Mammary epithelial cell (primary cell): Measurements from ENCODE around the gene ILKAP.

ENCODE experiments used
- EZH2 ChIP-seq: IDR thresholded peaks from 2 replicates; pipeline ENCODE4 v1.6.1; 2012; ENCODE audit warnings: low read length, inconsistent platforms, borderline replicate concordance
- TF ChIP-seq, protein P1 (sequence below), 2 donors: IDR thresholded peaks in 1 of 2; conservative IDR thresholded peaks in 1 of 2; 2 replicates each; pipeline ENCODE4 v1.5.1; 2011 to 2012; ENCODE audit warnings: inconsistent platforms in 2 of 2, low read length in 2 of 2, mild to moderate bottlenecking in 2 of 2, control low read depth in 1 of 2, low read depth in 1 of 2; ENCODE audit not compliant: insufficient read depth in 1 of 2; ENCODE audit errors: extremely low read depth in 1 of 2

DNA sequence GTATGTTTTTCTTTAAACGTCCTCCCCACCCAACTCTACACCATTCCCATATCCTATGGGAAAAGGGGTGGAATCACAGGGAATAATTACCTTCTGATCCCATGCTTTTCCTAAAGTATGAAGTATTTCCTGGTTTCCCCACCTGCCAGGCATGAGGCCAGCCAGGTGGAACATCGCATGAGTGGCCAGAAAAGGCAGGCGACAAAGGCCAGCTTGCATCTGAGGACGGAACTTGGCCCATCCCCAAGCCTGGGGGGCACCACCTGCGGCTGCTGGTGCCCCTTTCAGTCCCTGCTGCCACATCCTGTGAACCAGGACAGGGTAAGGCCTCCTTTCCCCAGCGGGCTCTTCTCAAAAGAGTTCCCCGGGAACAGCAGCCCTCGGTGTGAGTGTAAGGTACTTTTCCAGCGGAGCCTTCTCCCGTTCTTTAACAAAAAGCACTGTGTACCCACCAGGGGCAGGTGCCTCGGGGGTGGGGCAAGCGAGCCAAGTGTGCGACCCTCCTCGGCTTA lies 45.9 kb downstream of the ILKAP start:
- TF ChIP-seq, protein P1, sequence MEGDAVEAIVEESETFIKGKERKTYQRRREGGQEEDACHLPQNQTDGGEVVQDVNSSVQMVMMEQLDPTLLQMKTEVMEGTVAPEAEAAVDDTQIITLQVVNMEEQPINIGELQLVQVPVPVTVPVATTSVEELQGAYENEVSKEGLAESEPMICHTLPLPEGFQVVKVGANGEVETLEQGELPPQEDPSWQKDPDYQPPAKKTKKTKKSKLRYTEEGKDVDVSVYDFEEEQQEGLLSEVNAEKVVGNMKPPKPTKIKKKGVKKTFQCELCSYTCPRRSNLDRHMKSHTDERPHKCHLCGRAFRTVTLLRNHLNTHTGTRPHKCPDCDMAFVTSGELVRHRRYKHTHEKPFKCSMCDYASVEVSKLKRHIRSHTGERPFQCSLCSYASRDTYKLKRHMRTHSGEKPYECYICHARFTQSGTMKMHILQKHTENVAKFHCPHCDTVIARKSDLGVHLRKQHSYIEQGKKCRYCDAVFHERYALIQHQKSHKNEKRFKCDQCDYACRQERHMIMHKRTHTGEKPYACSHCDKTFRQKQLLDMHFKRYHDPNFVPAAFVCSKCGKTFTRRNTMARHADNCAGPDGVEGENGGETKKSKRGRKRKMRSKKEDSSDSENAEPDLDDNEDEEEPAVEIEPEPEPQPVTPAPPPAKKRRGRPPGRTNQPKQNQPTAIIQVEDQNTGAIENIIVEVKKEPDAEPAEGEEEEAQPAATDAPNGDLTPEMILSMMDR (conservative IDR thresholded peaks at IDR 0.05 in 1 of 2, IDR thresholded peaks at IDR 0.05 in 1 of 2; ENCODE audit: extremely low read depth in 1 of 2, insufficient read depth in 1 of 2, low read depth in 1 of 2, low read length in 2 of 2), result no peak
- TF ChIP-seq EZH2, result no peak
